ENCODE results near the gene ZAP70.

DNA sequence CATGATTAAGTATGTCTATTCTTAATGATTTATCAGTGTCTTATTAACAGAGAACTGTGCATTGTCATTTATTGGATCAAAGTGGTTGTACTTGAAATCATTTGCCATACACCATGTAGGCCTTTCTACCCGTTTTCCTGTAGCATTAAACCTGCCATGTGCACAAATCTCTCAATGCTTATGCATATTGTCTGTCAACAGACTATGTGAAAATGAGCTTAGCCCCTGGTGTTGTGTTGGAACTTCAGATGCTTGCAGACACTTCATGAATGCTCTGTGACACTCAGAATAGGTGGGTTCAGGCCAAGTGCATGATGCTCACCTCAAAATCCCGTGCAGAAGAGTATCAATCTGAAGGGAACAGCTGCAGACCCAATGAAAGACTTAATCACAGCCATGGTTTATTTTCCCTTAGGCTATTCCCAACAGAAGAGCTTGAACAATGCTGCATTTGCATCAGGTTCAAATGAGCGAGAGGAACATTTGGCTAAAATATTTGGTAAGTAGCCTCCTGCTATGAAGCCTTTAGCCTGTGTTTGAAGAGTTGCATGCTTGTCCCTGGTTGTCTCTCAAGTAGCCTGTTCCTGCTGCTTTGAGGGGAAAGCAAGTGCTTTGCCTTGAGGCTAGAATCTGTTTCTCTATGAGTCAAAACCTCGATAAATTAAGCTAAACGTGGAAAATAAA is 37.8 kb upstream of the ZAP70 start:
- TF ChIP-seq, protein P1, sequence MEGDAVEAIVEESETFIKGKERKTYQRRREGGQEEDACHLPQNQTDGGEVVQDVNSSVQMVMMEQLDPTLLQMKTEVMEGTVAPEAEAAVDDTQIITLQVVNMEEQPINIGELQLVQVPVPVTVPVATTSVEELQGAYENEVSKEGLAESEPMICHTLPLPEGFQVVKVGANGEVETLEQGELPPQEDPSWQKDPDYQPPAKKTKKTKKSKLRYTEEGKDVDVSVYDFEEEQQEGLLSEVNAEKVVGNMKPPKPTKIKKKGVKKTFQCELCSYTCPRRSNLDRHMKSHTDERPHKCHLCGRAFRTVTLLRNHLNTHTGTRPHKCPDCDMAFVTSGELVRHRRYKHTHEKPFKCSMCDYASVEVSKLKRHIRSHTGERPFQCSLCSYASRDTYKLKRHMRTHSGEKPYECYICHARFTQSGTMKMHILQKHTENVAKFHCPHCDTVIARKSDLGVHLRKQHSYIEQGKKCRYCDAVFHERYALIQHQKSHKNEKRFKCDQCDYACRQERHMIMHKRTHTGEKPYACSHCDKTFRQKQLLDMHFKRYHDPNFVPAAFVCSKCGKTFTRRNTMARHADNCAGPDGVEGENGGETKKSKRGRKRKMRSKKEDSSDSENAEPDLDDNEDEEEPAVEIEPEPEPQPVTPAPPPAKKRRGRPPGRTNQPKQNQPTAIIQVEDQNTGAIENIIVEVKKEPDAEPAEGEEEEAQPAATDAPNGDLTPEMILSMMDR (conservative IDR thresholded peaks at IDR 0.05 in 1 of 2, IDR thresholded peaks at IDR 0.05 in 1 of 2; ENCODE audit: low read depth in 1 of 2, low read length in 2 of 2) = no peak
- TF ChIP-seq EZH2 (IDR thresholded peaks at IDR 0.05; ENCODE audit: low read length, missing control alignments) = no peak

Data from fibroblast of lung (primary cell).